GM12872 (cell line): Measurements from ENCODE around the gene GLIS1.

Experiments used
- CTCF ChIP-seq: IDR thresholded peaks from 3 replicates; pipeline ENCODE4 v1.5.1; 2011; ENCODE audit warnings: low read depth, mild to moderate bottlenecking, low read length, moderate library complexity; ENCODE audit not compliant: insufficient read depth

GLIS1 gene

DNA sequence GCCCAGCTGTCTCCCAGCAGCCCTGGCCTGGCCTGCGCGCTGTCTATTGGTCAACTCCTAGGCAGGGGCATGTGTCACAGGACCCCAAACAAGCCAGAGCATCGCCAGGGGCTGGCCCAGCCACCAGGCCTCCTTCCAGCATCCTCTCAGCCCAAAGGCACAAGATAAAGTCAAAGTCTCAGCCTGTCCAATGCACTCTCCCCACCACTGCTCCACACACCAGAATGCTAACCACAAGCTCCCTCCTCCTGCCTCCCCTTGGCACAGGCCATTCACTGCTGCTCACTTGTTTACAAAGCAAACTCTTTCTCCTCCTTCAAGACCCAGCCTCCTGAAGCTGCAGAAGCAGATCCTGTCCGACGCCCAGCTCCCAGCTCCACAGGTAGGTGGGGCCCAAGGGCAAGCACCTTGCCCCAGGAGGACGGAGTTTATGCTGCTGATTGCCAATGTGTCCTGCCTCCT lies 146.4 kb downstream of the GLIS1 start:
- no peak for TF ChIP-seq CTCF

GRCh38 chr1:53591924-53592323 lies 147.0 kb downstream of the GLIS1 start:
- TF ChIP-seq CTCF = no peak

DNA sequence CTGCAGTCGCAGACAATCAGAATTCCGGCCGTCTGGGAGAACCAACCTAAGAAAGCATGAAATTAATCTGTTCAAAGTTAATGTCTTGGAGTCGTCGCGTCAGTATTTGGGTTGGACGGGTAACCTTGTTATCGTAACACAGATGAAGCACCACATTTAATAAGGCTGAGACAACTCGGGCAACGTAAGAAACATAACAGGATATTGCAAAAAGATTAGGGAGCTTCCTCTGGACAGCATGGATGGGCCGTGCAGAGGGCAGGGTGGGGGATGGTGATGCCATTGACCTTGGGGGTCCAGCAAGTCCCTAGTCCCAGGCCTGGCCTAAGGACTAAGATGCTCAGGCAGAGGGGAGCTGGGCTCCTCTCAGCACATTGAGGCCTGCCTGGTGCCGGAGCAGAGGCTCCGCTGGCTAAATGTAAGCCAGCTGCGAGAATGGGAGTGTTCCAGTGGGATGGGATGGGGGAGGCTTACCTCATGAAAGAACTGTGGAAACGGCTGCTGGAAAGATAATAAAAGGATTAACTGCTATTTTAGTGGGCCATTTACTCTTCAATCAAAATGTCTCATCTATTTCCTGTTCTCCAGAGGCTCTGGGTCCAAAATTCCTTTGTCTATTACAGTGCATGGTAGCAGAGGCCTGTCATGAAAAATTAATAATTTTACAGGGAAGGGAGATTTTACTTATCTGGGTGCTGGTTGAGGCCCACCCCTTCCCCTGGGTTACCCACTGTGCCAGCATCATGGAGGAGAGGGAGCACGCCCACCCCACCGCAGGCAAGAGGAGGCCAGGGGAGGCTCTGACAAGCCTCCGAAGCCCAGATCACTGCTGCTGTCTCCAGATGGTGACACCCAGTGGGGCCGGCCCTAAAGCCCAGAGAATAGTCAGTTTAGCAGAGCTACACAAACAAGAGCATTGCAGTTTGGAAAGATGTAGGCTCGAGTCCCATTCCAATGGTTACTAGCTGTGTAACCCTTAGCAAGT lies 148.1 kb downstream of the GLIS1 start:
- TF ChIP-seq CTCF = no peak

DNA sequence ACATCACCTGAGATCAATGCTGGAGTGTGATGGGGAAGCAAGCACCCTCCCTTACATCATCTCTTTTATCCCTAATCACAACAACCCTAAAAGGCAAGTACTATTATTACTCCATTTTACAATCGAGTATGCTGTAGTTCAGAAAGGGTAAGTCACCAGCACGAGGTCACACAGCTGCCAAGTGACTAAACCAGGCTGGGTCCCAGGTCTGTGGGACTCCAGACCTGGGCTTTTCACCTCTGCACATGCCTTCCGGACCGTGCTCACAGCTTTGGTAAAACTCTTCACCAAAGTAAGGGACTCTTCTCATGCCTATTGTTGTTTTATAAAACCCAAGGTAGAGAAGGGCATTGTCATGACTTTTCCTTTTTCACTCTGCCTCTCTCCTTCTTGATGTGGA lies 148.9 kb downstream of the GLIS1 start:
- no peak for TF ChIP-seq CTCF

DNA sequence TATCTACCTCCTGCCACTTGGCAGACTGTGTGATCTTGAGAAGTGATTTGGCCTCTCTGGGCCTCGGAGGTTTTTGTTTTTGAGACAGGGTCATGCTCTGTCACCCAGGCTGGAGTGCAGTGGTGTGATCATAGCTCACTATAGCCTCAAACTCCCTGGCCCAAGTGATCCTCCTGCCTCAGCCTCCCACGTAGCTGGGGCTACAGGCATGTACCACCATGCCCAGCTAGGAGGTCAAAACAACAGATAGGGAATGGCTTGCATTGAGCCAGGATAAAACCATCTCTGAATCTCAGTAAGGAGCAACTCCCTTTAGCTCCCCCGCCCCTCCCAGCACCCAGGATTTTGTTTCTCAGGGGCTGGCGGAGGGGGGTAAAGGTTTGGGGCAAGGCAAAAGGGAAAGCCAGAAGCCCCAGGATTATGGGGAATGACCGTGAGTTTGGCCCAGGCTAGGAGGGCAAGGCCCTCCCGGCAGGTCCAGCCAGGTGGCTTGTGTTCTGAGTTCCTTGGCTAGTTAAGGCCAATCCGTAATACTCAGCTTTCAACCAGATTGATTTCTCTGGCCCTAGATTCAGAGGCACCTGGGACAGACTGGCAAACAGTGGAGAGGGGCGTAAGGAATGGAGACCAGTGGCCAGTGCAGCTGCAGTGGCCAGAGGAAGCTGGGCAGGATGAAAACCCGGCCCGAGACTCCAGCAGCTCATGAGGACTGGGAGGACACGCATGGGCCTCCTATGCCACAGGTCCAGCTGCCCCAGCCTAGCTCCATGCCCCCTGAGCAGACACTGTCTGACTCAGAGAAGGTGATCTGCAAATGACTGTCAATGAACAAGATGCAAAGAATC lies 149.7 kb downstream of the GLIS1 start:
- TF ChIP-seq CTCF = no peak

GRCh38 chr1:53588053-53588779 lies 150.7 kb downstream of the GLIS1 start:
- TF ChIP-seq CTCF = no peak
